BLaER1 treated with 17β-estradiol and CSF1 and Interleukin-3, amounts not matched to agents 10 nM and 100 nM (cell line): ENCODE data around the gene DYDC1.
"Not testable (repeated sequence)": the region's sequence is repeated elsewhere in the genome, so short reads cannot be mapped to it uniquely, and the experiment has no call there.

Experiments used
- H3K27ac ChIP-seq, 11 experiments: shearing (Covaris generic); formaldehyde crosslinking; 2 replicates each; pipeline ENCODE4 v1.8.1; 2022
- H3K27me3 ChIP-seq, 11 experiments: shearing (Covaris generic); formaldehyde crosslinking; 2 replicates each; pipeline ENCODE4 v1.8.1; 2022
- H3K36me3 ChIP-seq, 11 experiments: shearing (Covaris generic); formaldehyde crosslinking; 2 replicates each; pipeline ENCODE4 v1.8.1; 2022
- H3K4me1 ChIP-seq, 10 experiments: shearing (Covaris generic); formaldehyde crosslinking; 2 replicates each; pipeline ENCODE4 v1.8.1; 2022
- H3K4me2 ChIP-seq, 11 experiments: shearing (Covaris generic); formaldehyde crosslinking; 2 replicates each; pipeline ENCODE4 v1.8.1; 2022
- H3K4me3 ChIP-seq, 10 experiments: shearing (Covaris generic); formaldehyde crosslinking; 2 replicates each; pipeline ENCODE4 v1.8.1; 2022
- H3K9ac ChIP-seq, 11 experiments: shearing (Covaris generic); formaldehyde crosslinking; 2 replicates each; pipeline ENCODE4 v1.8.1; 2022
- H3K9me3 ChIP-seq, 11 experiments: shearing (Covaris generic); formaldehyde crosslinking; replicated peaks in 1 of 11; 2 replicates each; pipeline ENCODE4 v1.8.1; 2022
- H4K20me1 ChIP-seq, 11 experiments: shearing (Covaris generic); formaldehyde crosslinking; 2 replicates each; pipeline ENCODE4 v1.8.1; 2022
- Cebpa-rat ChIP-seq, 11 experiments: shearing (Covaris generic); IDR thresholded peaks; 2 replicates each; pipeline ENCODE4 v1.8.1; 2022

The DYDC1 gene

DNA sequence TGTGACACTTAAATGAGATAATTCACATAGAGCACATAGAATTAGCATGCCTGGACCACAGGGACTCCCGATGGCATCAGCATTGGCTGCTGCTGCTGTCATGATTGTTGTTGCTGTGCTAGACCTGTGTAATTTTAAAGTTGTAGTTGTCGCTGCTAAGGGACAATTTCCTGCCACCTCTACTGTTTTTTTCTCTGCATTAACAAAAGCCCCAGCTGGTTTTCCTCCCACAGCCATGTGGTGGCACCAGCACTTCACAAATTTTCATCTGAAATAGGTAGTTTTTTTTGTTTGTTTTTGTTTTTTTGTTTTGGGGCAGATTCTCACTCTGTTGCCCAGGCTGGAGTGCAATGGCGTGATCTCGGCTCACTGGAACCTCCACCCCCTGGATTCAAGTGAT lies 26.4 kb upstream of the DYDC1 start:
- Histone ChIP-seq H3K27me3 (no peaks in the 10 kb centered on the region), H3K9ac (peak overlapping the region in 1 of 11 experiments; percentile 14; a peak in 1 of 22 replicates), H3K9me3 (no peaks in the 10 kb centered on the region), H3K4me1 (peaks cover 6 to 41% (median 20%) of the 10 kb centered on the region in 10 experiments), H3K4me2 (peak overlapping the region in 10 of 11 experiments; percentile 8 to 61 (median 24); a peak in 9 of 22 replicates), H3K27ac (peak overlapping the region in 1 of 11 experiments; percentile 34; a peak in 1 of 22 replicates), H3K36me3 (no peaks in the 10 kb centered on the region), H3K4me3 (no peak overlapping the region), H4K20me1 (no peaks in the 10 kb centered on the region)
- TF ChIP-seq Cebpa-rat (IDR thresholded peaks at IDR 0.05): no peak

DNA sequence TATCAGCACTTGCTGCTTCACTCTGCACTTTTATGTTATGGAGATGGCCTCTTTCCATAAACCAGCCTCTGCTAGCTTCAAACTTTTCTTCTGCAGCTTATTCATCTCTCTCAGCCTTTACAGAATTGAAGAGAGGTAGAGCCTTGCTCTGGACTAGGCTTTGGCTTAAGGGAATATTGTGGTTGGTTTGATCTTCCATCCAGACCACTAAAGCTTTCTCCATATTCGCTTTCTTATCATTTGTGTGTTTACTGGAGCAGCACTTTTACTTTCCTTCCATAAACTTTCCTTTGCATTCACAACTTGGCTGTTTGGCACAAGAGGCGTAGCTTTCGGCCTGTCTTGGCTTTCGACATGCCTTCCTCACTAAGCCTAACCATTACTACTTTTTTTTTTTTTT lies 23.6 kb upstream of the DYDC1 start:
- TF ChIP-seq Cebpa-rat (IDR thresholded peaks at IDR 0.05): no peak
- peak overlapping the region in 5 of 11 experiments; percentile 2 to 29 (median 5); a peak in 6 of 22 replicates for H3K4me2 ChIP-seq

DNA sequence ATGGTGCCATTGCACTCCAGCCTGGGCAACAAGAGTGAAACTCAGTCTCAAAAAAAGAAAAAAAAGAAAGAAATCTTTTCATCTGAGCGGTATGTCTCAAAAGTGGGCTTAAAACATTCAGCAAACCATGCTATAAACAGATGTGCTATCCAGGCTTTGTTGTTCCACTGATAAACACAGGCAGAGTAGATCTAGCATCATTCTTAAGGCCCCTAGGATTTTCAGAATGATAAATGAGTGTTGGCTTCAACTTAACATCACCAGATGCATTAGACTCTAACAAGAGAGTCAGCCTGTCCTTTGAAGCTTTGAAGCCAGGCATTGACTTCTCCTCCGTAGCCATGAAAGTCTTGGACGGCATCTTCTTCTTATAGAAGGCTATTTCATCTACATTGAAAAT lies 23.1 kb upstream of the DYDC1 start:
- no peaks in the 10 kb centered on the region for H3K9me3 ChIP-seq
- no peaks in the 10 kb centered on the region for H4K20me1 ChIP-seq
- no peak overlapping the region for H3K4me3 ChIP-seq
- no peak overlapping the region; a peak in 1 of 22 replicates for H3K27ac ChIP-seq
- H3K9ac ChIP-seq: no peak overlapping the region
- H3K4me1 ChIP-seq: peaks cover 12 to 41% (median 27%) of the 10 kb centered on the region in 10 experiments
- no peak for TF ChIP-seq Cebpa-rat (IDR thresholded peaks at IDR 0.05)
- H3K27me3 ChIP-seq: no peaks in the 10 kb centered on the region
- H3K4me2 ChIP-seq: peak overlapping the region in 1 of 11 experiments; percentile 29; a peak in 1 of 22 replicates
- H3K36me3 ChIP-seq: no peaks in the 10 kb centered on the region

More for the DNA sequence above, 23.6 kb upstream of the DYDC1 start:
- no peaks in the 10 kb centered on the region for H3K9me3 ChIP-seq
- no peaks in the 10 kb centered on the region for H3K27me3 ChIP-seq
- no peaks in the 10 kb centered on the region for H4K20me1 ChIP-seq
- no peak overlapping the region for H3K27ac ChIP-seq
- H3K4me1 ChIP-seq: peaks cover 12 to 41% (median 27%) of the 10 kb centered on the region in 10 experiments
- H3K4me3 ChIP-seq: no peak overlapping the region
- H3K36me3 ChIP-seq: no peaks in the 10 kb centered on the region
- no peak overlapping the region for H3K9ac ChIP-seq

DNA sequence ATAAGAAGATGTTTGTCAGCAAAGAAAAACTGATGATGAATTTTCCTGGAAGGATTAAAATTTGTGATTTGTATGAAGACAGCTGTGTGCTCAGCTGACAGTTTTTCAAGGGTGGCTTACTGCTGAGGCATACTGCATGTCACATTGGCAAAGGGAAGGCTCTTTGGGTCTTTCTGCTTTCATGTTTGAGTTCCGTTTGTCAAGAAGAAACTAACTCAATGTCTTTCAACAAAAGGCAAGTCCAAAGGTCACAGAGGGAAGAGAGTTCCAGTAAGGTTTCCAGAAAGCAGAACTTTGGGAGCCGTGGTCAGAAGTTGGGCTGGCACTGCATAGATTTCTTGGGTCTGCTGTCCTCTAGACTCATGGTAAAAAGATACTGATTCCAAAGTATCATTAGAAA lies 16.9 kb upstream of the DYDC1 start:
- no peak for TF ChIP-seq Cebpa-rat (IDR thresholded peaks at IDR 0.05)
- Histone ChIP-seq H3K4me3 (no peak overlapping the region), H3K9me3 (peaks cover under 1 to 17% (median 12%) of the 10 kb centered on the region in 11 experiments; a peak in 17 of 22 replicates), H3K9ac (no peak overlapping the region), H3K4me2 (peak overlapping the region in 3 of 11 experiments; percentile 24 to 65 (median 34); a peak in 5 of 22 replicates), H3K36me3 (no peaks in the 10 kb centered on the region), H3K4me1 (peaks cover 9 to 48% (median 19%) of the 10 kb centered on the region in 10 experiments; a peak in 19 of 20 replicates), H3K27me3 (no peaks in the 10 kb centered on the region), H3K27ac (peak overlapping the region in 2 of 11 experiments; percentile 14 to 47; a peak in 2 of 22 replicates), H4K20me1 (no peaks in the 10 kb centered on the region)

DNA sequence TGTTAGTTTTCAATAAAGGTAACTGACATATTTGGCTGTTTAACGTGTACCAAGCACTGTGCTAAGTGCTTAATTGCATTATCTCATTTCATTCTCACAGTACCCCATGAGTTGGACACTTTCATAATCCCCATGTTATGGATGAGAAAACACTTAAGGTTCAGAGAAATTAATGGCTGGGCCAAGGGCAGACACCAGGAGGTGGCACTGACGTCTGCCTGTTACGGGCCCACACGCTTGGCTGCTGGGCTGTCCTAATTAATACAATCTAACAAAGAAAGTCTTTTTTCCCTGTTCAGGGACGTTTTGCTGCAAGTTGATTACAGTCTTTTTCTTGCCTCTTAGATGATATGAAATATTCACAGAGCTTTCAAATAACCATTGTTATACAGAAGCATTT lies 16.1 kb upstream of the DYDC1 start:
- H3K27ac ChIP-seq: peak overlapping the region in 1 of 11 experiments; percentile 19; a peak in 1 of 22 replicates
- peaks cover 9 to 25% (median 20%) of the 10 kb centered on the region in 11 experiments for H3K9me3 ChIP-seq
- no peak overlapping the region for H3K4me3 ChIP-seq
- H3K9ac ChIP-seq: no peak overlapping the region
- peak overlapping the region in 2 of 11 experiments; percentile 24 to 65; a peak in 3 of 22 replicates for H3K4me2 ChIP-seq
- H3K27me3 ChIP-seq: no peaks in the 10 kb centered on the region
- peaks cover 0 to 4% (median 0%) of the 10 kb centered on the region in 11 experiments; a peak in 2 of 22 replicates for H3K36me3 ChIP-seq
- H4K20me1 ChIP-seq: no peaks in the 10 kb centered on the region
- TF ChIP-seq Cebpa-rat (IDR thresholded peaks at IDR 0.05): no peak
- peaks cover 8 to 40% (median 10%) of the 10 kb centered on the region in 10 experiments; a peak in 19 of 20 replicates for H3K4me1 ChIP-seq

DNA sequence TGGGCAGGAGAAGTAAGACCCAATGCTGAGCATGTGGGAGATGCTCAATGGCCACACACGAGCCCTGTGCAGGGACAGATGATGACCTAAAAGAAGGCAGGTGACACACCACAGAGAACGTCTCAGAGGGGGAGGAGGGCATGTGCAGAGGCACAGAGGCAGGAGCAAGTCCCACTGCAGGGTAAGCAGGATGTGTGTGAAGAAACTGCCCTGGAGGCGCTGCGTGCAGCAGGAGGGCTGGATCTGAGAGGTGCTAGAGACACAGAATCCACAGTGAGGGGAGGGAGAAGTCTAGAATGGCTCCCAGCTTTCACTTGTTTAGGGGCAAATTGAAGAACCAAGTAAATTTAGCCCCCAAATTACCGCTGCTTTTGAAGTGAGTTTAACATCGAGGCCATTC lies 14.9 kb upstream of the DYDC1 start:
- Histone ChIP-seq H4K20me1 (no peaks in the 10 kb centered on the region), H3K27ac (no peak overlapping the region), H3K9ac (no peak overlapping the region), H3K4me1 (peaks cover 0 to 28% (median 0%) of the 10 kb centered on the region in 10 experiments; a peak in 5 of 20 replicates), H3K36me3 (peaks cover 0 to 10% (median 4%) of the 10 kb centered on the region in 11 experiments; a peak in 7 of 22 replicates), H3K4me3 (no peak overlapping the region), H3K9me3 (peaks cover 21 to 37% (median 32%) of the 10 kb centered on the region in 11 experiments), H3K27me3 (no peaks in the 10 kb centered on the region), H3K4me2 (no peak overlapping the region)
- no peak for TF ChIP-seq Cebpa-rat (IDR thresholded peaks at IDR 0.05)

DNA sequence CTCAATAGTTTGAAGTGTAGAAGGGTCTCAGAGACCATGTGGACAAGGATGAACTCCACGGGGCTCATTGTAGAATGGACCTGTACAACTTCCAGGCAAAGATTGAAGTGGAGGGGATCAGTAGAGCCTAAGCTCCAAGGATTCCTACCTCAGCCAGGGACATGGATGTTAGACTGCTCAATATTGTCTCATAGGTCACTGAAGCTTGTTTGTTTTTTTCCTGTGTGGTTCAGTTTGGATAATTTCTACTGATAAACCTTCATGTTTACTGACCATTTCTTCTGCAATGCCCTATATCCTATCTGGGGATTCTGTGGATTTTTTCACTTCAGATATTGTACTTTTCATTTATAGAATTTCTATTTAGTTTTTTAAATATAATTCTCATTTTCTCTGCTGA lies 9.0 kb upstream of the DYDC1 start:
- no peak for TF ChIP-seq Cebpa-rat (IDR thresholded peaks at IDR 0.05)
- Histone ChIP-seq H3K36me3 (peaks cover 0 to 11% (median 4%) of the 10 kb centered on the region in 11 experiments; a peak in 7 of 22 replicates), H3K4me2 (no peak overlapping the region), H3K9ac (no peak overlapping the region), H3K27me3 (no peaks in the 10 kb centered on the region), H3K9me3 (peaks cover 32 to 49% (median 39%) of the 10 kb centered on the region in 11 experiments), H4K20me1 (no peaks in the 10 kb centered on the region), H3K4me1 (no peaks in the 10 kb centered on the region), H3K27ac (no peak overlapping the region), H3K4me3 (no peak overlapping the region)

DNA sequence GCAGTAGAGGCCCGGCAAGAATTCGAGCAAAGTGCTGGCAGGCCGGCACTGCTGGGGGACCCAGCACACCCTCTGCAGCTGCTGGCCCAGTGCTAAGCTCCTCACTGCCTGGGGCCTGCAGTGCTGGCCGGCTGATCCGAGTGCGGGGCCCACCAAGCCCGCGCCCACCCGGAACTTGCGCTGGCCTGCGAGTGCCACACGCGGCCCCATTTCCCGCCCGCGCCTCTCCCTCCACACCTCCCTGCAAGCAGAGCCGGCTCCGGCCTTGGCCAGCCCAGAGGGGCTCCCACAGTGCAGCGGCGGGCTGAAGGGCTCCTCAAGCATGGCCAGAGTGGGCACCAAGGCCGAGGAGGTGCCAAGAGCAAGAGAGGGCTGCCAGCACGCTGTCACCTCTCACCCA lies 3.1 kb upstream of the DYDC1 start:
- Histone ChIP-seq H3K36me3 (no peaks in the 10 kb centered on the region), H3K9me3 (peaks cover 5 to 23% (median 15%) of the 10 kb centered on the region in 11 experiments; a peak in 18 of 22 replicates), H3K4me1 (peaks cover 0 to 16% (median 13%) of the 10 kb centered on the region in 10 experiments; a peak in 16 of 20 replicates), H3K9ac (no peak overlapping the region), H3K4me2 (no peak overlapping the region), H3K4me3 (no peak overlapping the region), H3K27ac (no peak overlapping the region), H4K20me1 (no peaks in the 10 kb centered on the region), H3K27me3 (peaks cover 23 to 30% (median 28%) of the 10 kb centered on the region in 11 experiments)
- no peak for TF ChIP-seq Cebpa-rat (IDR thresholded peaks at IDR 0.05)

DNA sequence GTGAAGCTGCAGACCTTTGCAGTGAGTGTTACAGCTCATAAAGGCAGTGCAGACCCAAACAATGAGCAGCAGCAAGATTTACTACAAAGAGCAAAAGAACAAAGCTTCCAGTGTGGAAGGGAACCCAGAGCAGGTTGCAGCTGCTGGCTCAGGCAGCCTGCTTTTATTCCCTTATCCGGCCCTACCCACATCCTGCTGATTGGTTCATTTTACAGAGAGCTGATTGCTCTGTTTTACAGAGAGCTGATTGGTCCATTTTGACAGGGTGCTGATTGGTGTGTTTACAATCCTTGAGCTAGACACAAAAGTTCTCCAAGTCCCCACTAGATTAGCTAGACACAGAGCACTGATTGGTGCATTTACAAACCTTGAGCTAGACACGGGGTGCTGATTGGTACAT lies 2.4 kb upstream of the DYDC1 start:
- H3K4me1 ChIP-seq: peaks cover 0 to 16% (median 13%) of the 10 kb centered on the region in 10 experiments; a peak in 16 of 20 replicates
- not testable (repeated sequence) for H3K9ac ChIP-seq, H3K4me2 ChIP-seq, H3K27ac ChIP-seq, H4K20me1 ChIP-seq, H3K36me3 ChIP-seq, H3K4me3 ChIP-seq
- peaks cover 23 to 30% (median 28%) of the 10 kb centered on the region in 11 experiments for H3K27me3 ChIP-seq
- H3K9me3 ChIP-seq: peaks cover 5 to 23% (median 15%) of the 10 kb centered on the region in 11 experiments; a peak in 18 of 22 replicates

DNA sequence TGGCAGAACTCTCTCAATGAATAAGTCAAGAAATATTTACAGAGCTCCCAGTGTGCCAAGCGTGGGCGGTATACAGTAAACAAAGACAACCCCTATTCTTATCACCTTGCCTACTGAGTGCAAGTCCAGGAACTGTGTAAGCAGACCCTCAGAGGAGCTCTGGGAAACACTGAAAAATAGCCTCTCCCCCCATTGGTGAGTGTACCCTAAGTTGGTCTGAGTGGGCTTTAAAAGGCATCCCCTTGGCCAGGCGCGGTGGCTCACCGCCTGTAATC lies 1.2 kb upstream of the DYDC1 start:
- Histone ChIP-seq H4K20me1 (no peaks in the 10 kb centered on the region), H3K9me3 (peaks cover 5 to 23% (median 15%) of the 10 kb centered on the region in 11 experiments; a peak in 18 of 22 replicates), H3K27ac (no peak overlapping the region), H3K27me3 (peaks cover 23 to 30% (median 28%) of the 10 kb centered on the region in 11 experiments), H3K4me2 (peak overlapping the region in 10 of 11 experiments; percentile 80 to 98 (median 95); a peak in 16 of 22 replicates), H3K36me3 (no peaks in the 10 kb centered on the region), H3K4me1 (peaks cover 0 to 16% (median 13%) of the 10 kb centered on the region in 10 experiments; a peak in 16 of 20 replicates), H3K4me3 (peak overlapping the region in 4 of 10 experiments; percentile 56 to 65 (median 63); a peak in 4 of 20 replicates), H3K9ac (no peak overlapping the region)
- no peak for TF ChIP-seq Cebpa-rat (IDR thresholded peaks at IDR 0.05)
